Rectal smooth muscle tissue (tissue), 1 donor: ENCODE data around the gene MED27.

Experiments used
- H3K27ac ChIP-seq: one replicate; pipeline ENCODE4 v1.7.0; 2013; ENCODE audit warnings: low read depth, low read length, inconsistent platforms
- H3K27me3 ChIP-seq: one replicate; pipeline ENCODE4 v1.7.0; 2013; ENCODE audit warnings: low read length; ENCODE audit not compliant: control insufficient read depth, insufficient read depth
- H3K36me3 ChIP-seq: one replicate; pipeline ENCODE4 v1.7.0; 2013; ENCODE audit warnings: low read length; ENCODE audit not compliant: control insufficient read depth, insufficient read depth
- H3K4me1 ChIP-seq: one replicate; pipeline ENCODE4 v1.7.0; 2013; ENCODE audit warnings: low read length; ENCODE audit not compliant: control insufficient read depth, insufficient read depth
- H3K4me3 ChIP-seq: one replicate; pipeline ENCODE4 v1.7.0; 2013; ENCODE audit warnings: low read length
- H3K9ac ChIP-seq: one replicate; pipeline ENCODE4 v1.7.0; 2013; ENCODE audit warnings: low read length

MED27 gene

GRCh38 chr9:131994364-131995125 is 85.1 kb downstream of the MED27 start:
- no peaks in the 10 kb centered on the region for H3K27me3 ChIP-seq

GRCh38 chr9:131992906-131993657 is 86.6 kb downstream of the MED27 start:
- Histone ChIP-seq H3K4me3 (no peak overlapping the region), H3K9ac (no peak overlapping the region), H3K36me3 (no peaks in the 10 kb centered on the region), H3K27ac (no peak overlapping the region), H3K4me1 (no peaks in the 10 kb centered on the region), H3K27me3 (no peaks in the 10 kb centered on the region)

More at GRCh38 chr9:131994364-131995125, 85.1 kb downstream of the MED27 start:
- Histone ChIP-seq H3K4me1 (no peaks in the 10 kb centered on the region), H3K9ac (no peak overlapping the region), H3K36me3 (no peaks in the 10 kb centered on the region), H3K4me3 (no peak overlapping the region), H3K27ac (no peak overlapping the region)

GRCh38 chr9:131987232-131987631 is 92.4 kb downstream of the MED27 start:
- H3K36me3 ChIP-seq: no peaks in the 10 kb centered on the region
- H3K9ac ChIP-seq: no peak overlapping the region
- H3K4me1 ChIP-seq: no peaks in the 10 kb centered on the region
- no peak overlapping the region for H3K4me3 ChIP-seq
- H3K27me3 ChIP-seq: no peaks in the 10 kb centered on the region
- H3K27ac ChIP-seq: no peak overlapping the region

GRCh38 chr9:131986576-131986975 is 93.1 kb downstream of the MED27 start:
- H3K4me1 ChIP-seq: no peaks in the 10 kb centered on the region
- H3K36me3 ChIP-seq: no peaks in the 10 kb centered on the region
- H3K9ac ChIP-seq: no peak overlapping the region
- H3K27me3 ChIP-seq: no peaks in the 10 kb centered on the region
- H3K4me3 ChIP-seq: no peak overlapping the region
- H3K27ac ChIP-seq: no peak overlapping the region

GRCh38 chr9:131986089-131986488 is 93.6 kb downstream of the MED27 start:
- Histone ChIP-seq H3K4me3 (no peak overlapping the region), H3K27ac (no peak overlapping the region), H3K9ac (no peak overlapping the region), H3K4me1 (no peaks in the 10 kb centered on the region), H3K27me3 (no peaks in the 10 kb centered on the region), H3K36me3 (no peaks in the 10 kb centered on the region)

- no peak overlapping the region for H3K27ac ChIP-seq
- H3K4me3 ChIP-seq: no peak overlapping the region
- no peaks in the 10 kb centered on the region for H3K27me3 ChIP-seq
- H3K36me3 ChIP-seq: no peaks in the 10 kb centered on the region
- no peak overlapping the region for H3K9ac ChIP-seq
- no peaks in the 10 kb centered on the region for H3K4me1 ChIP-seq
Measured at GRCh38 chr9:131984564-131984963, 95.1 kb downstream of the MED27 start.

GRCh38 chr9:131982671-131983239 is 96.9 kb downstream of the MED27 start:
- Histone ChIP-seq H3K4me1 (no peaks in the 10 kb centered on the region), H3K27me3 (no peaks in the 10 kb centered on the region), H3K4me3 (no peak overlapping the region), H3K36me3 (no peaks in the 10 kb centered on the region), H3K9ac (no peak overlapping the region), H3K27ac (no peak overlapping the region)

GRCh38 chr9:131982102-131982501 is 97.6 kb downstream of the MED27 start:
- Histone ChIP-seq H3K9ac (no peak overlapping the region), H3K4me1 (no peaks in the 10 kb centered on the region), H3K4me3 (no peak overlapping the region), H3K27ac (no peak overlapping the region), H3K36me3 (no peaks in the 10 kb centered on the region), H3K27me3 (no peaks in the 10 kb centered on the region)

GRCh38 chr9:131981116-131981776 is 98.4 kb downstream of the MED27 start:
- Histone ChIP-seq H3K36me3 (no peaks in the 10 kb centered on the region), H3K4me1 (no peaks in the 10 kb centered on the region), H3K9ac (no peak overlapping the region), H3K27ac (no peak overlapping the region), H3K27me3 (no peaks in the 10 kb centered on the region), H3K4me3 (no peak overlapping the region)

GRCh38 chr9:131980267-131981016 is 99.2 kb downstream of the MED27 start:
- Histone ChIP-seq H3K4me3 (no peak overlapping the region), H3K36me3 (no peaks in the 10 kb centered on the region), H3K9ac (no peak overlapping the region), H3K4me1 (no peaks in the 10 kb centered on the region), H3K27ac (no peak overlapping the region), H3K27me3 (no peaks in the 10 kb centered on the region)

- H3K27ac ChIP-seq: no peak overlapping the region
- H3K36me3 ChIP-seq: no peaks in the 10 kb centered on the region
- no peaks in the 10 kb centered on the region for H3K4me1 ChIP-seq
- no peaks in the 10 kb centered on the region for H3K27me3 ChIP-seq
- no peak overlapping the region for H3K9ac ChIP-seq
- H3K4me3 ChIP-seq: no peak overlapping the region
Measured at GRCh38 chr9:131977109-131977838, 102.4 kb downstream of the MED27 start.
